Activated B cell treated with CpG ODN at 0.5 μM for 24 hours (primary cell): ENCODE data around the gene SLC16A10. TPM values are rescaled to one million over a fixed set of nuclear protein-coding genes. Genes with fewer than 3 reads are reported as not detected.

Experiments
- ATAC-seq: fragments of 200-7000 bp; cut with Tn5 transposase; one replicate; pipeline ENCODE4 v1.10.0; 2021; ENCODE audit warnings: low read depth, mild to moderate bottlenecking, moderate library complexity
- CTCF ChIA-PET: fragments of 350-600 bp; sonication (Branson Sonifier 250); formaldehyde crosslinking; loops from one replicate; lab custom pipeline; 2021; ENCODE audit warnings: antibody characterized with exemption; lab: Charles Lee
- POLR2A ChIA-PET: fragments of 350-600 bp; sonication (Branson Sonifier 250); formaldehyde crosslinking; loops from one replicate; lab custom pipeline; 2021; ENCODE audit warnings: antibody characterized with exemption; lab: Charles Lee
- DNase-seq: peaks from one replicate; pipeline ENCODE4 v3.0.0; 2022
- H3K27ac Mint-ChIP-seq: one replicate; pipeline ENCODE4 v1.8.0; 2020; ENCODE audit warnings: mixed read lengths
- H3K27me3 Mint-ChIP-seq: one replicate; pipeline ENCODE4 v1.8.0; 2021; ENCODE audit warnings: mixed read lengths
- H3K36me3 Mint-ChIP-seq: one replicate; pipeline ENCODE4 v1.8.0; 2021; ENCODE audit warnings: low read depth, mixed read lengths
- H3K4me1 Mint-ChIP-seq: one replicate; pipeline ENCODE4 v1.8.0; 2021; ENCODE audit warnings: mixed read lengths
- H3K4me3 Mint-ChIP-seq: one replicate; pipeline ENCODE4 v1.8.0; 2020; ENCODE audit warnings: mild to moderate bottlenecking, mixed read lengths
- H3K9me3 Mint-ChIP-seq: one replicate; pipeline ENCODE4 v1.8.0; 2020; ENCODE audit warnings: mixed read lengths
- intact Hi-C: fragments of 100-400 bp; cut with micrococcal nuclease; formaldehyde crosslinking; loops from one replicate; pipeline ENCODE4 v1.15.1; 2024
- total RNA-seq: library from RNA; stranded (reverse); gene quantifications from 2 replicates; pipeline ENCODE4 v1.2.3, GENCODE V29; 2022
- TF ChIP-seq, protein P1 (sequence below): fragments of 200-600 bp; IDR thresholded peaks from one replicate; pipeline ENCODE4 v1.8.0; 2022; ENCODE audit warnings: antibody characterized with exemption, mild to moderate bottlenecking

The SLC16A10 gene
- total RNA-seq, 1 donor from 2014 or later: 0.13 TPM

- Mint-ChIP-seq H3K36me3 (peaks cover 4% of the 10 kb centered on the region), H3K4me1 (no peaks in the 10 kb centered on the region), H3K9me3 (peaks cover 6% of the 10 kb centered on the region), H3K27me3 (no peaks in the 10 kb centered on the region), H3K27ac (no peak overlapping the region), H3K4me3 (no peak overlapping the region)
- TF ChIP-seq, protein P1, sequence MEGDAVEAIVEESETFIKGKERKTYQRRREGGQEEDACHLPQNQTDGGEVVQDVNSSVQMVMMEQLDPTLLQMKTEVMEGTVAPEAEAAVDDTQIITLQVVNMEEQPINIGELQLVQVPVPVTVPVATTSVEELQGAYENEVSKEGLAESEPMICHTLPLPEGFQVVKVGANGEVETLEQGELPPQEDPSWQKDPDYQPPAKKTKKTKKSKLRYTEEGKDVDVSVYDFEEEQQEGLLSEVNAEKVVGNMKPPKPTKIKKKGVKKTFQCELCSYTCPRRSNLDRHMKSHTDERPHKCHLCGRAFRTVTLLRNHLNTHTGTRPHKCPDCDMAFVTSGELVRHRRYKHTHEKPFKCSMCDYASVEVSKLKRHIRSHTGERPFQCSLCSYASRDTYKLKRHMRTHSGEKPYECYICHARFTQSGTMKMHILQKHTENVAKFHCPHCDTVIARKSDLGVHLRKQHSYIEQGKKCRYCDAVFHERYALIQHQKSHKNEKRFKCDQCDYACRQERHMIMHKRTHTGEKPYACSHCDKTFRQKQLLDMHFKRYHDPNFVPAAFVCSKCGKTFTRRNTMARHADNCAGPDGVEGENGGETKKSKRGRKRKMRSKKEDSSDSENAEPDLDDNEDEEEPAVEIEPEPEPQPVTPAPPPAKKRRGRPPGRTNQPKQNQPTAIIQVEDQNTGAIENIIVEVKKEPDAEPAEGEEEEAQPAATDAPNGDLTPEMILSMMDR: no peak
- ChIA-PET POLR2A (no interaction called here), CTCF (no interaction called here)
- intact Hi-C loops: no loop called here
- DNase-seq (no peak), ATAC-seq (no peak)
Observed at GRCh38 chr6:111161650-111162049, 74.3 kb downstream of the SLC16A10 start.

DNA sequence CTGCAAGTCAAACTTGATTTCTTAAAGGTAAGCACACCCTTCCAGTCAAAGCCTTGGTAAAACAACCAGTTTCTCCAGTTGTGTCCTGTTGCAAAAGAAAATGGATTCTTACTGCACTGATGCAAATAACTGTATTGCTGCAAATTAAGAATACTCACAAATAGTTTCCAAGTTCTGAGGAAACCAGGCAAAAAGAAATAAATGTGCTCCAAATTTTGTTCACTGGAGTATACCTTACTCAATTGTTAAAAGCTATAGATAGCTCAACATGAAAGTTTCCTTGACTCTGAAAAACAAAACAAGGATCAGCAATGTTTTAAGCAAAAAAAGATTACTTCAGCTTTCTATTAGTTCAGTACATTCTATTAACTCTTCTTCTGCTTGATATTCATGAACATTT lies 75.2 kb downstream of the SLC16A10 start:
- H3K27ac Mint-ChIP-seq: no peak overlapping the region
- H3K4me1 Mint-ChIP-seq: no peaks in the 10 kb centered on the region
- ATAC-seq: no peak
- intact Hi-C loops: no loop called here
- TF ChIP-seq, protein P1: no peak
- CTCF ChIA-PET: no interaction called here
- H3K9me3 Mint-ChIP-seq: peaks cover 6% of the 10 kb centered on the region
- DNase-seq: no peak
- POLR2A ChIA-PET: no interaction called here
- no peaks in the 10 kb centered on the region for H3K27me3 Mint-ChIP-seq
- no peak overlapping the region for H3K4me3 Mint-ChIP-seq
- peaks cover 4% of the 10 kb centered on the region for H3K36me3 Mint-ChIP-seq

DNA sequence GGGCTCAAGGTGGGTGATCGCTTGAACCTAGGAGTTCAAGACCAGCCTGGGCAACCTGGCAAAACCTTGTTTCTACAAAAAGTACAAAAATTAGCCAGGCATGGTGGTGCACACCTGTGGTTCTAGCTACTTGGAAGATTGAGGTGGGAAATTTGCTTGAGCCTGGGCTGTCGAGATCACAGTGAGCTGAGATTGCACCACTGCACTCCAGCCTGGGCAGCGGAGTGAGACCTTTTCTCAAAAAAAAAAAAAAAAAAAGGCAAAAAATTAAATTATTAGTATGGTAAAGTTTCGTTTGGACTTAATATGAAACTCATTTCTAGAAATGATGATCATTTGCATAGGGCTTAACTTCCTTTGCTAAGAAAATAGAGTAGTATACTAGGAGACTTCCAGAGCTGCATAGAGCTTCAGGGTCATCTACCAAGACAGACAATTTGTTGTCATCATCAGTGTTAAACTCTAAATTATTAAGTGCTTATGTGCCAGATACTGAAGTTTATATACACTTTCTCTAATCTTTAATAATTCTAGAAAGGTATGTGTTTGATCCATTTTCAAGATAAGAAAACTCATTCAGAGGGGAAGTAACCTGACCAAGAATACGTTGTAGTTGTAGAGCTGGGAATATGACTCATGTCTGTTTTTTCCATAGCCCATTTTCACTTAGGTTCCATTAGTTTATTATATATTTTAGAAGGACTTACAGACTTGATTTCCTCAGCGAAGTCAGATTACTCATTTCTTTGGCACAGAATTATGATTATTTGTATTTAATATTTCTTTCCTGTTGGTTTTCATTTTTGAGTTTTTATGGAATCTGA lies 84.5 kb downstream of the SLC16A10 start:
- Mint-ChIP-seq H3K36me3 (no peaks in the 10 kb centered on the region), H3K4me3 (no peak overlapping the region), H3K4me1 (peaks cover 5% of the 10 kb centered on the region), H3K9me3 (no peaks in the 10 kb centered on the region), H3K27me3 (no peaks in the 10 kb centered on the region), H3K27ac (no peak overlapping the region)
- ChIA-PET CTCF (no interaction called here), POLR2A (interaction anchor here (0.7 kb wide), 1 partner anchor 13 kb away, joined by 3 read pairs; no protein-coding TSS in a partner anchor)
- peak; percentile 58 for ATAC-seq
- intact Hi-C loops: no loop called here
- no peak for DNase-seq
- TF ChIP-seq, protein P1: no peak

GRCh38 chr6:111172563-111172962 lies 85.3 kb downstream of the SLC16A10 start:
- POLR2A ChIA-PET: interaction anchor here (0.7 kb wide), 1 partner anchor 12 kb away, joined by 3 read pairs; no protein-coding TSS in a partner anchor
- no peaks in the 10 kb centered on the region for H3K36me3 Mint-ChIP-seq
- CTCF ChIA-PET: interaction anchor here (1.1 kb wide), 1 partner anchor 38 kb away, joined by 4 read pairs; no protein-coding TSS in a partner anchor
- H3K4me3 Mint-ChIP-seq: no peak overlapping the region
- DNase-seq (no peak), ATAC-seq (no peak)
- H3K27me3 Mint-ChIP-seq: no peaks in the 10 kb centered on the region
- intact Hi-C loops: no loop called here
- H3K9me3 Mint-ChIP-seq: no peaks in the 10 kb centered on the region
- TF ChIP-seq, protein P1: no peak
- no peak overlapping the region for H3K27ac Mint-ChIP-seq
- peaks cover 5% of the 10 kb centered on the region for H3K4me1 Mint-ChIP-seq

DNA sequence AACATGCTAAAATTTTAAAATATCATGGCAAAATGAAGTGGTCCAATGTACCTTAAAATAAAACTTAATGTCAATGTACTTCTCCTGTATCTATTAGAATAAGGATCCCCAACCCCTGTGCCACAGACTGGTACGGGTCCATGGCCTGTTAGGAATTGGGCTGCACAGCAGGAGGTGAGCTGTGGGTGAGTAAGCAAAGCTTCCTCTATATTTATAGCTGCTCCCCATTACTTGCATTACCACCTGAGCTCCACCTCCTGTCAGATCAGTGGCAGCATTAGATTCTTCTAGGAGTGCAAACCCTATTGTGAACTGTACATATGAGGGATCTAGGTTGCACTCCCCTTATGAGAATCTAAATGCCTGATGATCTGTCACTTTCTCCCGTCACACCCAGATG lies 86.0 kb downstream of the SLC16A10 start:
- H3K4me3 Mint-ChIP-seq: no peak overlapping the region
- intact Hi-C loops: no loop called here
- H3K27me3 Mint-ChIP-seq: no peaks in the 10 kb centered on the region
- no peaks in the 10 kb centered on the region for H3K9me3 Mint-ChIP-seq
- TF ChIP-seq, protein P1: no peak
- H3K27ac Mint-ChIP-seq: no peak overlapping the region
- peaks cover 5% of the 10 kb centered on the region for H3K4me1 Mint-ChIP-seq
- no peak for DNase-seq
- ChIA-PET POLR2A (no interaction called here), CTCF (interaction anchor here (1.1 kb wide), 1 partner anchor 37 kb away, joined by 4 read pairs; no protein-coding TSS in a partner anchor)
- ATAC-seq: no peak
- H3K36me3 Mint-ChIP-seq: no peaks in the 10 kb centered on the region
